Stimulated activated CD4-positive, alpha-beta T cell treated with anti-CD3 and anti-CD28 coated beads, Interleukin-12 subunit alpha, Interleukin-12 subunit beta, amount 100 ng/mL, for 48 hours (primary cell): Measurements from ENCODE around the gene NTM.

Experiments used
- DNase-seq, 3 donors: peaks; one replicate each; pipeline ENCODE4 v3.0.0-alpha.2; 2020; ENCODE audit warnings: low read depth in 2 of 3, low spot score in 1 of 3

NTM gene

GRCh38 chr11:131850507-131850906, 480.1 kb downstream of the NTM start:
- no peak for DNase-seq

GRCh38 chr11:131851964-131852755, 481.7 kb downstream of the NTM start:
- no peak for DNase-seq

- DNase-seq = no peak
These were observed 482.3 kb downstream of the NTM start for GRCh38 chr11:131852757-131853156.

- no peak for DNase-seq
These were observed 484.0 kb downstream of the NTM start for GRCh38 chr11:131854391-131854790.

- no peak for DNase-seq
These were observed 484.9 kb downstream of the NTM start for GRCh38 chr11:131855320-131855719.

GRCh38 chr11:131857246-131857645, 486.8 kb downstream of the NTM start:
- DNase-seq = no peak

GRCh38 chr11:131858505-131858904, 488.1 kb downstream of the NTM start:
- DNase-seq = no peak

- no peak for DNase-seq
These were observed 489.3 kb downstream of the NTM start for GRCh38 chr11:131859538-131860210.

GRCh38 chr11:131864228-131864627, 493.8 kb downstream of the NTM start:
- no peak for DNase-seq

- DNase-seq = no peak
These were observed 495.4 kb downstream of the NTM start for GRCh38 chr11:131865860-131866259.

GRCh38 chr11:131866535-131867400, 496.4 kb downstream of the NTM start:
- no peak for DNase-seq

GRCh38 chr11:131867457-131868257, 497.2 kb downstream of the NTM start:
- DNase-seq = peak in 1 of 3 donors; percentile 0

- no peak for DNase-seq
These were observed 498.5 kb downstream of the NTM start for GRCh38 chr11:131868629-131869507.

- DNase-seq = no peak
These were observed 499.9 kb downstream of the NTM start for GRCh38 chr11:131870305-131870704.

GRCh38 chr11:131871006-131871405, 500.6 kb downstream of the NTM start:
- no peak for DNase-seq

- no peak for DNase-seq
These were observed 503.7 kb downstream of the NTM start for GRCh38 chr11:131874070-131874469.

GRCh38 chr11:131875611-131876010, 505.2 kb downstream of the NTM start:
- DNase-seq = no peak

- DNase-seq = no peak
These were observed 507.0 kb downstream of the NTM start for GRCh38 chr11:131877246-131877942.

- DNase-seq = no peak
These were observed 509.9 kb downstream of the NTM start for GRCh38 chr11:131880316-131880715.
